GM12878 (cell line): Measurements from ENCODE around the gene ZBTB48. TPM values are rescaled to one million over a fixed set of nuclear protein-coding genes. Genes with fewer than 3 reads are reported as not detected.

Experiments used
- ATAC-seq: fragments of 200-7000 bp; cut with Tn5 transposase; 3 replicates; pipeline ENCODE4 v1.9.1; 2020; ENCODE audit warnings: mild to moderate bottlenecking, moderate library complexity
- BruUV-seq: library from RNA; stranded (reverse); fragments of 400-500 nt; replicated peaks from 2 replicates; lab custom pipeline; 2021; lab: Mats Ljungman, UMichigan
- CTCF ChIA-PET: fragments of 300-600 bp; sonication (Branson Sonifier 250); formaldehyde crosslinking; extraction: SDS; loops from one replicate; lab custom pipeline; 2021; ENCODE audit warnings: inconsistent platforms; lab: Yijun Ruan, JAX
- POLR2A ChIA-PET: fragments of 350-600 bp; formaldehyde crosslinking; extraction: SDS; loops from one replicate; lab custom pipeline; 2021; ENCODE audit warnings: inconsistent platforms; lab: Charles Lee
- RAD21 ChIA-PET: fragments of 300-600 bp; sonication (Branson Sonifier 250); formaldehyde crosslinking; loops from one replicate; lab custom pipeline; 2023; ENCODE audit warnings: antibody characterized with exemption; ENCODE audit not compliant: unreplicated experiment; lab: Charles Lee
- SMC1A ChIA-PET: fragments of 300-600 bp; sonication (Branson Sonifier 250); formaldehyde crosslinking; loops from one replicate; lab custom pipeline; 2023; ENCODE audit not compliant: unreplicated experiment, uncharacterized antibody; lab: Charles Lee
- DNase-seq: peaks from one replicate; pipeline ENCODE4 v3.0.0-alpha.2; 2011; ENCODE audit warnings: low read depth, low spot score
- FAIRE-seq: peaks from 3 replicates; lab custom pipeline; 2011; peaks lifted over from hg19 to GRCh38; lab: Jason Lieb, UNC
- H2AFZ ChIP-seq: 2 replicates; pipeline ENCODE4 v1.6.0; 2011; ENCODE audit warnings: low read depth, low read length, control low read depth; ENCODE audit not compliant: control insufficient read depth
- H3K27ac ChIP-seq: 2 replicates; pipeline ENCODE4 v1.5.1; 2011; ENCODE audit warnings: control low read depth; ENCODE audit not compliant: control insufficient read depth, insufficient read depth
- H3K27me3 ChIP-seq, 2 experiments: replicated peaks in 1 of 2; 2 replicates each; pipeline versions ENCODE4 v1.6.0 to v1.6.1; 2011; ENCODE audit warnings: low read length in 1 of 2; ENCODE audit not compliant: control insufficient read depth in 2 of 2, insufficient read depth in 2 of 2
- H3K36me3 ChIP-seq, 2 experiments: 2 replicates each; pipeline ENCODE4 v1.5.1; 2011; ENCODE audit warnings: low read length in 1 of 2; ENCODE audit not compliant: control insufficient read depth in 2 of 2, insufficient read depth in 2 of 2
- H3K4me1 ChIP-seq: 2 replicates; pipeline ENCODE4 v1.6.1; 2011; ENCODE audit warnings: mild to moderate bottlenecking, low read length, moderate library complexity, mixed read lengths; ENCODE audit not compliant: control insufficient read depth, insufficient read depth
- H3K4me2 ChIP-seq: 2 replicates; pipeline ENCODE4 v1.6.0; 2011; ENCODE audit warnings: control low read depth; ENCODE audit not compliant: control insufficient read depth, insufficient read depth
- H3K4me3 ChIP-seq: fragments of 200-600 bp; sonication (generic); 2 replicates; pipeline ENCODE4 v1.5.1; 2016
- H3K79me2 ChIP-seq: 2 replicates; pipeline ENCODE4 v1.6.0; 2011; ENCODE audit warnings: low read length; ENCODE audit not compliant: control insufficient read depth, insufficient read depth
- H3K9ac ChIP-seq: 2 replicates; pipeline ENCODE4 v1.8.0; 2011; ENCODE audit warnings: low read length, control low read depth, mixed read lengths; ENCODE audit not compliant: control insufficient read depth, insufficient read depth
- H3K9me3 ChIP-seq: replicated peaks from 3 replicates; pipeline ENCODE4 v1.5.1; 2011; ENCODE audit warnings: mild to moderate bottlenecking, low read length; ENCODE audit not compliant: control insufficient read depth, insufficient read depth
- H4K20me1 ChIP-seq: 2 replicates; pipeline ENCODE4 v1.6.0; 2011; ENCODE audit not compliant: control insufficient read depth, insufficient read depth
- BRCA1 ChIP-seq: IDR thresholded peaks from 2 replicates; pipeline ENCODE4 v1.6.1; 2011; ENCODE audit warnings: low read depth, low read length, improper control_type of control experiment
- CBFB ChIP-seq: IDR thresholded peaks from 2 replicates; pipeline ENCODE4 v1.6.1; 2016; ENCODE audit warnings: antibody characterized with exemption, low read depth
- FOXM1 ChIP-seq: IDR thresholded peaks from 2 replicates; pipeline ENCODE4 v1.6.1; 2012; ENCODE audit warnings: low read depth, mild to moderate bottlenecking, inconsistent platforms, low read length, moderate library complexity
- HDAC6 ChIP-seq: fragments of 200-600 bp; sonication (generic); IDR thresholded peaks from one replicate; pipeline ENCODE4 v1.8.0; 2017; ENCODE audit warnings: antibody characterized with exemption; ENCODE audit not compliant: unreplicated experiment
- MXI1 ChIP-seq: fragments of 150-350 bp; IDR thresholded peaks from 2 replicates; pipeline ENCODE4 v1.6.1; 2011; ENCODE audit warnings: low read depth, mild to moderate bottlenecking, inconsistent platforms, low read length, improper control_type of control experiment
- NFYA ChIP-seq: IDR thresholded peaks from 2 replicates; pipeline ENCODE4 v1.6.1; 2011; ENCODE audit warnings: low read depth, mild to moderate bottlenecking, low read length, improper control_type of control experiment, borderline replicate concordance
- RB1 ChIP-seq: fragments of 450-650 bp; formaldehyde crosslinking; IDR thresholded peaks from 2 replicates; pipeline ENCODE4 v1.6.1; 2017; ENCODE audit warnings: mild to moderate bottlenecking, borderline replicate concordance
- REST ChIP-seq: IDR thresholded peaks from 2 replicates; pipeline ENCODE4 v1.6.1; 2012; ENCODE audit warnings: mild to moderate bottlenecking, low read depth, low read length
- SP1 ChIP-seq: IDR thresholded peaks from one replicate; pipeline ENCODE4 v1.6.1; 2011; ENCODE audit warnings: low read depth, low read length
- SPI1 ChIP-seq: IDR thresholded peaks from 2 replicates; pipeline ENCODE4 v1.6.1; 2011; ENCODE audit warnings: low read depth, mild to moderate bottlenecking, low read length, moderate library complexity, borderline replicate concordance; ENCODE audit not compliant: insufficient read depth
- WGBS: methylation state at CpG from one replicate; pipeline ENCODE4 v1.1.6; 2016; ENCODE audit warnings: low lambda C conversion rate; ENCODE audit not compliant: insufficient replicate concordance, insufficient coverage; ENCODE audit errors: missing lambda C conversion rate; 5-methylcytosine and 5-hydroxymethylcytosine counted together
- in situ Hi-C: fragments of 300-500 bp; cut with MboI; formaldehyde crosslinking; loops from 9 replicates; pipeline ENCODE4 v1.14.3; 2018; ENCODE audit warnings: mixed read lengths
- intact Hi-C: fragments of 100-400 bp; cut with micrococcal nuclease; formaldehyde crosslinking; loops from one replicate; pipeline ENCODE4 v1.14.2; 2022; ENCODE audit not compliant: unreplicated experiment
- polyA plus RNA-seq, 11 experiments: library from polyadenylated mRNA; depleted of rRNA in 4 of 11; unstranded in 6 of 11; stranded (reverse) in 5 of 11; fragments of >200 nt; fragmentation: Nextera tagmentation in 4 of 11; fragmentation: Illumina TruSeq in 1 of 11; extraction: Ambion mirVana in 4 of 11; extraction: Trizol in 1 of 11; gene quantifications; 1 replicate in 1 of 11; 2 replicates in 10 of 11; pipeline versions ENCODE4 v1.2.1 to v1.2.3, GENCODE V29; 2011 to 2016; ENCODE audit warnings: inconsistent platforms in 2 of 11, missing spikeins in 2 of 11, low read depth in 1 of 11
- total RNA-seq, 4 experiments: library from RNA; depleted of rRNA in 3 of 4; stranded (reverse); fragments of >200 nt in 3 of 4; fragmentation: Illumina TruSeq in 1 of 4; extraction: Trizol in 1 of 4; gene quantifications; 2 replicates each; pipeline versions ENCODE4 v1.2.1 to v1.2.3, GENCODE V29; 2013 to 2021

The ZBTB48 gene
- total and polyA plus RNA-seq, 10 of the 15 experiments (the other 5 are each of a cell fraction or from before 2014, with no cell fraction given), result 1.00 to 25.3 (median 16.7) TPM

- H2AFZ ChIP-seq, result no peak overlapping the region
- H3K27me3 ChIP-seq, result no peaks in the 10 kb centered on the region
- no peaks in the 10 kb centered on the region for H3K79me2 ChIP-seq
- H4K20me1 ChIP-seq, result no peaks in the 10 kb centered on the region
- H3K27ac ChIP-seq, result no peak overlapping the region
- SMC1A ChIA-PET, result no interaction called here
- H3K4me1 ChIP-seq, result no peaks in the 10 kb centered on the region
- H3K9me3 ChIP-seq, result no peaks in the 10 kb centered on the region; the same call in 1 of the 3 replicates
- intact Hi-C loops, result no loop called here
- CTCF ChIA-PET, result interaction anchor here (1.2 kb wide), 1 partner anchor 18 kb away, joined by 4 read pairs; the partner anchor contains the start of genes NOL9 and TAS1R1
- no TSS peak for BruUV-seq
- RAD21 ChIA-PET, result no interaction called here
- ATAC-seq (no peak), DNase-seq (no peak), FAIRE-seq (no peak)
- POLR2A ChIA-PET, result no interaction called here
- H3K4me3 ChIP-seq, result no peak overlapping the region
- no peak overlapping the region for H3K9ac ChIP-seq
- in situ Hi-C loops, result no loop called here
- H3K4me2 ChIP-seq, result no peak overlapping the region
- 49% methylated on average over 12 of the region's 12 CpGs for WGBS
- no peak for TF ChIP-seq HDAC6
- peak; percentile 9; the same call in 1 of the 2 replicates for TF ChIP-seq SPI1
- no peak for TF ChIP-seq CBFB
- TF ChIP-seq RB1, result no peak
- no peak for TF ChIP-seq SP1
- H3K36me3 ChIP-seq, result no peaks in the 10 kb centered on the region
Observed at GRCh38 chr1:6572653-6573383, 7.0 kb upstream of the ZBTB48 start.

DNA sequence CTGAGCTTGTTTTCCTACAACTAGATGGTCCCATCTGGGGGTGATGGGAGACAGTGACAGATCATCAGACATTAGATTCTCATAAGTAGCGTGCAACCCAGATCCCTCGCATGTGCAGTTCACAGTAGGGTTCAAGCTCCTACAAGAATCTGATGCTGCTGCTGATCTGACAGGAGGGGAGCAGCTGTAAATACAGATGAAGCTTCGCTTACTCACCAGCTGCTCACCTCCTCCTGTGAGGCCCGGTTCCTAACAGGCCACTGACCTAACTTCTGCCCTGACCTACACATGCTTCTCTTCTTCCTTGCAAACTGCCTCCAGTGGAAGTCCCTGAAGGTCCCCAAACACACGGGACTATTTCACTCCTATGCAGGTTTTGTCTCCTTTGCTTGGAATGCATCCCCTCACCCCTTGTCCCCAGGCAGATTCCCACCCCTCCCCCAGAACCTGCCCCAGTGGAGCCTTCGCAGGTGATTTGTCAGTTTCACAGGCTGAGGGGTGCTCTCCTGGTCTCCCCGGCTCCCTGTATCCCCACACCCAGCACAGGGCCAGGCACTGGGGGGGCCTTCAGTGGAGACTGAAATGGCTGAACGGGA, 5.7 kb upstream of the ZBTB48 start:
- Histone ChIP-seq H3K36me3 (no peaks in the 10 kb centered on the region), H3K9me3 (no peaks in the 10 kb centered on the region; the same call in 1 of the 3 replicates), H3K27ac (no peak overlapping the region), H3K4me3 (no peak overlapping the region), H3K4me2 (no peak overlapping the region), H3K9ac (no peak overlapping the region), H4K20me1 (no peaks in the 10 kb centered on the region), H3K4me1 (peaks cover under 1% of the 10 kb centered on the region; the same call in 1 of the 2 replicates), H3K79me2 (no peaks in the 10 kb centered on the region), H3K27me3 (no peaks in the 10 kb centered on the region), H2AFZ (no peak overlapping the region)
- no TSS peak for BruUV-seq
- ChIA-PET CTCF (interaction anchor here (2.1 kb wide), 1 partner anchor 20 kb away, joined by 6 read pairs; the partner anchor contains the start of genes NOL9 and TAS1R1), POLR2A (no interaction called here), RAD21 (no interaction called here), SMC1A (no interaction called here)
- in situ Hi-C loops, result no loop called here
- 55% methylated on average over 8 of the region's 8 CpGs for WGBS
- no peak for DNase-seq
- ATAC-seq, result no peak
- intact Hi-C loops, result no loop called here
- no peak for FAIRE-seq
- TF ChIP-seq REST (no peak), NFYA (no peak), MXI1 (no peak), BRCA1 (no peak), FOXM1 (no peak)
